Muscle of arm (tissue), 14 donors: Measurements from ENCODE around the gene UFC1. TPM values are rescaled to one million over a fixed set of nuclear protein-coding genes. Genes with fewer than 3 reads are reported as not detected.
"Not testable (repeated sequence)": the region's sequence is repeated elsewhere in the genome, so short reads cannot be mapped to it uniquely, and the experiment has no call there.

Experiments
- DNase-seq: peaks from one replicate; pipeline ENCODE4 v3.0.0-alpha.2; 2013
- long read RNA-seq, 11 donors: transcript quantifications; one replicate each; lab custom pipeline, GENCODE V29; 2026
- polyA plus RNA-seq, 12 donors: library from polyadenylated mRNA; unstranded; fragments of 120-200 nt; gene quantifications; one replicate each; pipeline ENCODE4 v1.2.1, GENCODE V29; 2013; ENCODE audit not compliant: insufficient read length in 12 of 12

Gene UFC1
- 100 to 1,000 TPM in 8 of 12 donors, 10 to 100 TPM in 3, not detected in 1; 90.7 to 129 (median 108) TPM for polyA plus RNA-seq
- long read RNA-seq, donor 1, transcript UFC1-201 (6 exons, 1,114 nt): major isoform, 83 of 256 reads
- long read RNA-seq, donor 1, partial matches to known transcripts: 166 of 256 reads
- long read RNA-seq, donor 1, other reads (novel, unspliced or antisense): 0 of 256 reads
- long read RNA-seq, donor 2, transcript UFC1-206 (5 exons, 617 nt): minor isoform, 7 of 143 reads
- long read RNA-seq, donor 2, transcript UFC1-201 (6 exons, 1,114 nt): major isoform, 53 of 143 reads
- long read RNA-seq, donor 2, partial matches to known transcripts: 83 of 143 reads
- long read RNA-seq, donor 2, other reads (novel, unspliced or antisense): 0 of 143 reads
- long read RNA-seq, donor 3, transcript UFC1-201 (6 exons, 1,114 nt): major isoform, 22 of 24 reads
- long read RNA-seq, donor 3, partial matches to known transcripts: 0 of 24 reads
- long read RNA-seq, donor 3, other reads (novel, unspliced or antisense): 0 of 24 reads
- long read RNA-seq, donor 4, transcript UFC1-201 (6 exons, 1,114 nt): major isoform, 14 of 44 reads
- long read RNA-seq, donor 4, partial matches to known transcripts: 26 of 44 reads
- long read RNA-seq, donor 4, other reads (novel, unspliced or antisense): 0 of 44 reads
- long read RNA-seq, donor 5, transcript UFC1-201 (6 exons, 1,114 nt): major isoform, 63 of 155 reads
- long read RNA-seq, donor 5, transcript UFC1-206 (5 exons, 617 nt): minor isoform, 11 of 155 reads
- long read RNA-seq, donor 5, partial matches to known transcripts: 80 of 155 reads
- long read RNA-seq, donor 5, other reads (novel, unspliced or antisense): 0 of 155 reads
- long read RNA-seq, donor 6, transcript UFC1-201 (6 exons, 1,114 nt): major isoform, 28 of 31 reads
- long read RNA-seq, donor 6, partial matches to known transcripts: 0 of 31 reads
- long read RNA-seq, donor 6, other reads (novel, unspliced or antisense): 0 of 31 reads
- long read RNA-seq, donor 7, transcript UFC1-201 (6 exons, 1,114 nt): major isoform, 39 of 70 reads
- long read RNA-seq, donor 7, partial matches to known transcripts: 30 of 70 reads
- long read RNA-seq, donor 7, other reads (novel, unspliced or antisense): 0 of 70 reads
- long read RNA-seq, donor 8, transcript UFC1-201 (6 exons, 1,114 nt): major isoform, 64 of 164 reads
- long read RNA-seq, donor 8, transcript UFC1-206 (5 exons, 617 nt): minor isoform, 9 of 164 reads
- long read RNA-seq, donor 8, partial matches to known transcripts: 88 of 164 reads
- long read RNA-seq, donor 8, other reads (novel, unspliced or antisense): 0 of 164 reads
- long read RNA-seq, donor 9, transcript UFC1-206 (5 exons, 617 nt): minor isoform, 5 of 108 reads
- long read RNA-seq, donor 9, transcript UFC1-201 (6 exons, 1,114 nt): major isoform, 49 of 108 reads
- long read RNA-seq, donor 9, partial matches to known transcripts: 52 of 108 reads
- long read RNA-seq, donor 9, other reads (novel, unspliced or antisense): 0 of 108 reads
- long read RNA-seq, donor 10, transcript UFC1-201 (6 exons, 1,114 nt): major isoform, 51 of 72 reads
- long read RNA-seq, donor 10, partial matches to known transcripts: 18 of 72 reads
- long read RNA-seq, donor 10, other reads (novel, unspliced or antisense): 0 of 72 reads
- long read RNA-seq, donor 11, transcript UFC1-201 (6 exons, 1,114 nt): major isoform, 72 of 151 reads
- long read RNA-seq, donor 11, partial matches to known transcripts: 74 of 151 reads
- long read RNA-seq, donor 11, other reads (novel, unspliced or antisense): 0 of 151 reads

DNA sequence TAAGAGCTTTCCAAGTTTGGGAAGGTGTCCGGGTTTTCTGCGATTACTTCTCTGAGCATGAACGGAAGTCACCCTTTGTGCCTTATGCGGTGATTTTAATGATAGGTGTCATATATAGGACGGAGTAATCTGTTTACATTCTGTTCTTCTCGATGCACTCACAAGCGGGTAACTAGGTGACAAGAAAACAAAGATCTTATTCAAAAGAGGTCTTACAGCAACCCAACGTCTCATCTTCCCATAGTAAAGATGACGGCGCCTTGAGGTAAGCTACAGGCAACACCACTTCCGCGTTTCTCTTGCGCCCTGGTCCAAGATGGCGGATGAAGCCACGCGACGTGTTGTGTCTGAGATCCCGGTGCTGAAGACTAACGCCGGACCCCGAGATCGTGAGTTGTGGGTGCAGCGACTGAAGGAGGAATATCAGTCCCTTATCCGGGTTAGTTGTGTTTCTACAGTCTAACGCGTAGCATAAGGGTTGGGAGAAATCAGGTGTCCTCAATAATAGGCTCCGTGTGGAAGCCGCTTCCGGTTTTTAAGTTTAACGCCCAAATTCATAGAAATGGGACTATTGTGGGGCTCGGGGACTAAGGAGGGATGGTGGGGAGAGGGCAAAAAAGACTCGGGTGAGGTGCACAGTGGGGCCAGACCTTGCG lies at the start of gene UFC1:
Gene UFC1 (plus strand): TSS at position 297 of the 656 bp plus-strand sequence. CDS start 20 bp downstream, at position 317.
- DNase-seq: peak; percentile 92

DNA sequence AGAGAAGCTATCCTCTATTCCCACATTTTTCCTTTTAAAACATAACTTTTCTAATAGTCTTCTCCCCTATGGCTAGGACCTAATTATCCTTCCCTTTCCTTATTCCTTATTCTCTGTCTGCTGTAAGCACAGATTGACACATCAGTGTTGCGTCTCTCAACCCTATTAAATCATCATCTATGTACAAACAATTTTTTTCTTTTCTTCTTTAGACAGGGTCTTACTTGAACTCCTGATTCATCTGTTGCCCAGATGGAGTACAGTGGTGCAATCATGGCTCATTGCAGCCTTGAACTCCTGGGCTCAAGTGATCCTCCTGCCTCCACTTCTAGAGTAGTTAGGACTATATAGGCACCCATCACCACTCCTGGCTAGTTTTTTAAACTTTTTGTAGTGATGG lies 47.3 kb upstream of the UFC1 start:
- DNase-seq: no peak

DNA sequence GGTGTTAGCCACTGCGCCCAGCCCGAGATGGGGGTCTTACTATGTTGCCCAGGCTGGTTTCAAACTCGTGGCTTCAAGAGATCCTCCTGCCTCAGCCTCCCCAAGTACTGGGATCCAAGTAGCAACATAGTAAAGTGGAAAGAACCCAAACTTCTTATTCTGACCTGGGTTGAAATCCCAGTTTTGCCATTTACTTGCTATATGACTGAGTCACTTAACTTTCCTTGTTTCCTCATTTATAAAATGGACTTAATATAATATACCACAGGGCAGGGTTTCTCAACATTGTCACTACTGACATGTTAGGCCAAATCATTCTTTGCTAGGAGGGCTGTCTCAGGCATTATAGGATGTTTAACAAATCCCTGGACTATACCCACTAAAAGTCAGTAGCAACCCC lies 42.7 kb upstream of the UFC1 start:
- no peak for DNase-seq

- no peak for DNase-seq
Measured at GRCh38 chr1:161111527-161111926, 42.3 kb upstream of the UFC1 start.

DNA sequence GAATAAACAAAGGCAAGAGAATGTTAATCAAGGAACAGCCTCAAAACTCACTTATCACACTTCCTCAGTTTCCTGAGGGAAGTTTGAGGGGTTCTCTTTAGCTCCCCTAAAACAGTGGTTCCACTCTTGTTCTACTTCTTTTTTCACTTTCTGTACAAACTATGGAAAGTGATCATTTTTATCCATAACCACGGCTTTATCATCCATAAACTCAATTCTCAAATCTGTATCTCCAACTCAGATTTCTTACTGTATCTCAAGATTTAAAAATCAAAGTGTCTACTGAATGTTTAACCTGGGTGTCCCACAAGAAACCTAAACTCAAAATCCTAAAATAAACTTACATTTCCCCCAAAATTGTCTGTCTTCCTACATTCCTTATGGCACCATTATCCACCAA lies 39.9 kb upstream of the UFC1 start:
- DNase-seq: no peak

- DNase-seq: no peak
Measured at GRCh38 chr1:161114556-161114955, 39.2 kb upstream of the UFC1 start.

DNA sequence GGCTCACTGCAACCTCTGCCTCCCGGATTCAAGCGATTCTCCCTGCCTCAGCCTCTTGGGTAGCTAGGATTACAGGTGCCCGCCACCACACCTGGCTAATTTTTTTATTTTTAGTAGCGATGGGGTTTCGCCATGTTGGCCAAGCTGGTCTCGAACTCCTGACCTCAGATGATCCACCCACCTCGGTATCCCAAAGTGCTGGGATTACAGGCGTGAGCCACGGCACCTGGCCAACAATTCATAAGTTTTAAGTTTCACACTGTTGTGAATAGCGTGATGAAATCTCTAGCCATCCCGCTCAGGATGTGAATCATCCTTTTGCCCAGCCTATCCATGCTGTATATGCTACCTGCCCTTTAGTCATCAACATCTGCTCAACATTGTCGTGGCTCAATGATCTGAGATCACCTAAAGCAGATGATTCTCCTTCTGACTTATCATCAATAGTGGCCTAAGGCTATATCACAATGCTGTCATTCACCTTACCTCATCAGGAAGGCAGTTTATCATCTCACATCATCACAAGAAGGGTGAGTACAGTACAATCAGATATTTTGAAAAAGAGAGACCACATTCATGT lies 38.6 kb upstream of the UFC1 start:
- no peak for DNase-seq

GRCh38 chr1:161115961-161116360 lies 37.8 kb upstream of the UFC1 start:
- not testable (repeated sequence) for DNase-seq

DNA sequence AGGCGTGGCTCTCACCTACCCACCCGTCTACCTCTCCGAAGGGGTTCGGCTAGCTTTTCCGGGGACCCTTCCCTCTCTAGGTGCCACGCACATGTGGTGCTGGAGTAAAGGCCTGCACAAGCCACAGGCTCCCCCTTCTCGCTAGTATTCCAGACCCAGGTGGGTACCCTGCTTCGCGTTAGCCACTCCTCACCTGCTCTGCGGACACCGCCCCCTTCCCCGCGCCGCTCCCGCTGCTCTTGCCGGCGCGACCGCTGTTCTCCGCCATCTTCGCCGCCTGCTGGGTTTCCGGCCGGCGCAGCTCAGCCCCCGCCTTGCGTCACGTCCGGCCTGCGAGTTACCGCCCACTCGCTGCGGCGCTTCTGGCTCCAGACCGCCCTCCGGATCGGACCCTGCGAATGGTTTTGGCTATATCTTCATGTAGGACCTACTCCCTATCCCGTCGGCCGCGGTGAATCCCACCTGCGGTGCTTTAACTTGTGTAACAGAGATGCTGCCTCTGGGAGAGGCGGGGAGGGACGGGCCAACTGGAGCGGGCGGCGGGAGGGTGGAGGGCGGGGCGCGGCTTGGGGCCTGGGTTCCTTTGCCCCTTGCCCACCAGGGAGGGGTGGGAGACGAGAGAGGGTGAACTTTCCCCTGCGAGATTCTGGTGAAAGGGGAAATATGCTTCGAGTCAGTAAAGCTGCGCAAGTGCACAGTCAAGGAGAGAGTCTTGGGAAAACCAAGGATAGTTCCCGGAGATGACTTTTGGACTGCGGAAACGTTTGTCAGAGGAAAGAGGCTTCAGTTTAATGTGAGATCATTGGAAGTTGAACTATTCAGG lies 35.8 kb upstream of the UFC1 start, which contains the start of the genes NIT1 and PFDN2:
Gene NIT1 (plus strand): TSS at position 347 of the 823 bp plus-strand sequence. CDS start 72 bp downstream, at position 419.
Gene PFDN2 (minus strand): TSS at position 279 of the 823 bp plus-strand sequence. CDS start 11 bp downstream, at position 268.
- peak; percentile 91 for DNase-seq

DNA sequence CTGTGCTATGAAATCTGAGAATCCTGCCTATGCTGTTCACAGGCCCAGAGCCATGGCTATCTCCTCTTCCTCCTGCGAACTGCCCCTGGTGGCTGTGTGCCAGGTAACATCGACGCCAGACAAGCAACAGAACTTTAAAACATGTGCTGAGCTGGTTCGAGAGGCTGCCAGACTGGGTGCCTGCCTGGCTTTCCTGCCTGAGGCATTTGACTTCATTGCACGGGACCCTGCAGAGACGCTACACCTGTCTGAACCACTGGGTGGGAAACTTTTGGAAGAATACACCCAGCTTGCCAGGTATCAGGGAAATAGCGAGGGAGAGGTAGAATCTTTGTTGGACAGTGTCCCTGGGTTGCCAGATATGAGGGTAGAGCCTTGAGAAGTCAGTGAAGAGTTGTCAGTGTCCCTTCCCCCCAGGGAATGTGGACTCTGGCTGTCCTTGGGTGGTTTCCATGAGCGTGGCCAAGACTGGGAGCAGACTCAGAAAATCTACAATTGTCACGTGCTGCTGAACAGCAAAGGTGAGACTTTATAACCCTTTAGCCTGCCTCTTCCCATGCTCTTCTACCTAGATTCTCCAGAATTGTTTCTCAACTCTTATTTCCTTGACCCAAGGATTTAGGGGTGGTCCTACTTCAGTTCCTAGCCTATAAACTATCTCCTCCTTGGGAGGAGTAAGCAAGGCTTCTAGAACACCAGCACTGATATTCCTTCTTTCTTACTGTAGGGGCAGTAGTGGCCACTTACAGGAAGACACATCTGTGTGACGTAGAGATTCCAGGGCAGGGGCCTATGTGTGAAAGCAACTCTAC lies 34.5 kb upstream of the UFC1 start:
- peak; percentile 53 for DNase-seq

GRCh38 chr1:161121042-161121650 lies 32.6 kb upstream of the UFC1 start:
- no peak for DNase-seq

DNA sequence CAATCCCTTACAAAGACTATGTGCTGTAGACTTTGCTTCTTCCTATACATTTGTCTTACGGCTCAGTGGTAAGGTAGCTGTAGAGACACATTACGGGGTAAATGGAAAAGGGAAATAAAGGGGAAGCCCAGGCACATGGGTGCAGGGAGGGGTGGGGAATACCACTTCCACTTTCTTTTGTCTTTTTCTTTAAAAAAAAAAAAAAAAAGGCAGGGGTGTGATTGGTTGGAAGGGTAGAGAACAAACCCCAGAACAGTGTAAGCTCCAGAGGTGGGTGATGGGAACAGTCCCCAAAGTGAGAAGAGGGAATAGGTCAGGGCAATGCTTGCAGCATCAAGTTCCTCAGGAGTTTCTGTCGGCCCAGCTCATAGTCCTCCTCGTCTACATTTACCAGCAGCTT lies 31.9 kb upstream of the UFC1 start:
- no peak for DNase-seq

DNA sequence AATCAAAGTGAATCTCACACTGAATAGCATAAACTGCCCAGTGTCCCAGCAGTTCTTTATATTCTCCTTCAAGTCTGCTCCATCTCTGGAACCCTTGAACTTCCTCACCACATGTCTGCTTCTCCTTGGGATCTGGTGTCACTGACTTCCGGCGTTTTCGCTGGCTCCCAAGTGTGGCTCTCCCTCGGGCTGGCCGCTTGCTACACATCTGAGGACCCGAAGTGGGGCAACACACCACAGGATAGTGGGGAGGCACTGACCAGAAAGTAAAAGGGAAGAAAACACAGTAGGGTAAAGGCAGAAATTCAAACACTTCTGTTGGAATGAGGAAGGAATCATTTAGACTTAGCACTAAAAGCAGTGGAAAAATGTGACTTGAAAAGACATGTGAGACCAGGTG lies 30.8 kb upstream of the UFC1 start:
- DNase-seq: no peak

DNA sequence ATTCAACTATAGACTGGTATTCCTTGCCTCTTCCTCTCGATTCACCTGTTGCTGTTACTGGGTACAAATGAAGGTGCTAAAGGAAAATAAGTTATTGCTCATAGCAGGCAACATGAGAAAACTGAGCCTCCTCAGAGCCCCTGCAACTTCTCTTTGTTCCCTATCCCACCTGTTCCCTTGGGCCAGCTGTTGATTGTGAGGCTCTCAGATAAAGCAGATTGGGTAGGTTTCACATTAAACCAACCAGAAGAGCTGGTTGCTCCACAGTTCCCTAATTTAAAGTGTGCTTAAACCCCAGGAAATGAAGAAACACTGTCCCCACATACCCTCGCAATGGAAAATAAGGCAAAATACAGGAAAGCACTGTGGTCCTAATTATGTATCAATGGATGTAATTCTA lies 26.1 kb upstream of the UFC1 start:
- DNase-seq: no peak

- no peak for DNase-seq
Measured at GRCh38 chr1:161128591-161129420, 25.0 kb upstream of the UFC1 start.

DNA sequence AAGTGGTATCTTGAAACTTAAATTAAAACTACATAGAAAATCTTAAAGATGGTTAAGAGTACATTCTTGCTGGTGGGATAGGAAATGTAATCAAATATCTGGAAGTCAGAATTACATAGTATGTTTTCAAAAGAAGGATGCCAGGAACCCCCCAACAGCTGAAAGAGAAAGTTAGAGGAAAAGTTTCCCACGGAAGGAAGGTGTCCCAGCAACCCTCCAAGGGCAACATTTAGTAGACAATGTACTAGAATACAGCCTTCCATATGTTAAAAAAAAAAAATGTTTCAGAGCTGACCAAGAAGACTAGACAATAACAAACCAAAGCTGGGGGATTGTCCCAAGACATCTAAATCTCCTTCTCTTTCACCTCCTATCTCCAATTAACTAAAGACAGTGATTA lies 23.5 kb upstream of the UFC1 start:
- no peak for DNase-seq
